Stimulated activated CD8-positive, alpha-beta memory T cell treated with anti-CD3 and anti-CD28 coated beads, Interleukin-4, amount 100 ng/mL, for 24 hours (primary cell): ENCODE measurements around the gene SPNS1.
"Not testable (repeated sequence)": the region's sequence is repeated elsewhere in the genome, so short reads cannot be mapped to it uniquely, and the experiment has no call there.

Source experiments
- DNase-seq: peaks from one replicate; pipeline ENCODE4 v3.0.0-alpha.2; 2020; ENCODE audit warnings: low read depth

The SPNS1 gene

DNA sequence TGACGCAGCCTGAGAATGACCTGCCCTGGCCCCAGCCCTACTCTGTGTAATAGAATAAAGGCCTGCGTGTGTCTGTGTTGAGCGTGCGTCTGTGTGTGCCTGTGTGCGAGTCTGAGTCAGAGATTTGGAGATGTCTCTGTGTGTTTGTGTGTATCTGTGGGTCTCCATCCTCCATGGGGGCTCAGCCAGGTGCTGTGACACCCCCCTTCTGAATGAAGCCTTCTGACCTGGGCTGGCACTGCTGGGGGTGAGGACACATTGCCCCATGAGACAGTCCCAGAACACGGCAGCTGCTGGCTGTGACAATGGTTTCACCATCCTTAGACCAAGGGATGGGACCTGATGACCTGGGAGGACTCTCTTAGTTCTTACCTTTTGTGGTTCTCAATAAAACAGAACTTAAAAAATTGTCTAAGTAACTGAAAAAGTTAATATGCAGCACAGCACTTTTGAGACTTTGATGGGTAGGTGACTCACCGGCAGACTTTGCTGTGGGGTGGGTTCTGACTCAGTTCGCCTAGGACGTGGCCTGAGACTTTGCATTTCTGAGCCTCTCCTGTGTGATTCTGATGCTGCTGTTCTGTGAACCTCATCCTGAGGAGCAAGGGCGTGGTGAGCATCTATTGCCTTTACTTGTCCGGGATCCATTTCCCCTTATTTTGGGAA, 15.9 kb downstream of the SPNS1 start:
- peak; percentile 45 for DNase-seq

DNA sequence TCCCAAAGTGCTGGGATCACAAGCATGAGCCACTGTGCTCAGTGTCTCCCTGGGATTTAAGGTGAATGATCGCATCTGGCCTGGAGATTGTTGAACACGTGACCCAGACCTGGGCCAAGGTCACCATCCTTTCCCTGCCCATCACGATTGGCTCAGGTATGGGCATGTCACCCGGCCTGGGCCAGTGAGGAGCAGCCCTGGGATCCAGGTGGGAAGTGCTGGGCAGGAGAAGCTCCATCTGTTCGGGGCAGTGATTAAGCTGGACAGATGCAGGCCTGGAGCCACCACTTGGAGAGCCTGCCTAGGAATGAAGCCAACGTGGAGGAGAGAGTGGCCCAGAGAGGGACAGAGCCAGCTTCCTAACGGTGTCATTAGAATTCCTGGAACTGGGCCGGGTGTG, 17.1 kb downstream of the SPNS1 start:
- DNase-seq = no peak

DNA sequence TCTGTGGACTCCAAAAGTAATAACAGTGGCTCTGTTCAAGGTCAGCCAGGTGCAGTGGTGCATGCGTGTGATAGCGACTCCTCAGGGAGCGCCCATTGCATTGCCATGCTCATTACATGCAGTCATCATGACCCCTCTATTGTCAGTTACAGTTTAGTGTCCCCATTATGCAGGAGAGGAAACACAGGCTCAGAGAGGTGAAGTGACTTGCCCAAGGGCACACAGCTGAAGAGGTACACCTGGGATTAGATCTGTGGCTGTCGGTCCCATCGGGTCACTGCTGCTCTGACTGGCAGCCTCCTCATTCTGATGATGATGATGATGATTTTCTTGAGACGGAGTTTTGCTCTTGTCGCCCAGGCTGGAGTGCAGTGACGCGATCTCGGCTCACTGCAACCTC, 17.9 kb downstream of the SPNS1 start:
- DNase-seq = no peak

DNA sequence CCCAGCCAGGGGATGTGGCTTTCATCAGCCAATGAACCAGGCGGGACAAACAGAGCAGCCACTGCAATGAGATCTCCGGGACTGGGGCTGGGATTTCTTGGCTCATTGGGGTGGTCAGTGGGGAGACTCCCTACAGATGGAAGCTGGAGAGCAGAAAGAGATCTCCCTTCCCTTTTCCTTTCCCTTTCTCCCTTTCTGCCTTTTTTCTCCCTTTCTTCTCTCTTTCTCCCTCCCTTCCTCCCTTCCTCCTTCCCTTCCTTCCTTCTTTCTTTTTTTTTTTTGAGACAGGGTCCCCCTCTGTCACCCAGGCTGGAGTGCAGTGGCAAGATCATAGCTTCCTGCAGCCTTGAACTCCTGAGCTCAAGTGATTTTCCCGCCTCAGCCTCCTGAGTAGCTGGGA, 24.3 kb downstream of the SPNS1 start:
- DNase-seq = no peak

DNA sequence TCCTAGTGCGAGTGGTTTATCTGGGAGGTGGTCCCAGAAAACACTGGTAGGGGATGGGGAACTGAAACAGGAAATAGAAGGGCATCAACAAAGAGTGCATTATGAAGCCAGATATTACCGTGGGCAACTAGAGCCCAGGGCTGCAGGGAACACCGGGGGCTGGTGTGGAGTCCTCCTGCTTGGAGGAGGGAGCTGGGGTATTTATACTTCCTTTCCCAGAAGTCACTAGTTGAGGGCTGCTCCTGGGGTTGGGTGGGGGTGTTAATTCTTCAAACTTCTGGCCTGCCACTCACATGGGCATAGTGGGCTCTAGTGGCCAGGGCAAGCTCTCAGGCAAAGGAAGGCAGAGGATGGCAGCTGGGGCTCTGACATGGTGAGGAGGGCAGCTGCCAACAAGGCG, 25.0 kb downstream of the SPNS1 start:
- DNase-seq = no peak

DNA sequence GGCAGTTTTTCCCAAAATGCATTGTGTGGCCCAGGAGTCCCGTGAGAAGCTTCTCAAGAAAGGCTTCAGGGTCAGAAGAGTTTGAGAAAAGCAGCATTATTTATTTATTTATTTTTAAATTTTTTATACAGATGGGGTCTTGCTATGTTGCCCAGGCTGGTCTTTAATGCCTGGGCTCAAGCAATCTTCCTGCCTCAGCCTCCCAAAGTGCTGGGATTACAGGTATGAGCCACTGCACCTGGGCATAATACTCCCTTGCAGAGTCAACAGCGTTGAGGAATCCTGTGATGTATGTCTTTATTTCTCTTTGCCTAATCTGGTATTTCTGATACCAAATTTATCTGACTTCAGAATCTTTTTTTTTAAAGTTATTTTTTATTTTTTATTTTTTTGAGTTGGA, 25.4 kb downstream of the SPNS1 start:
- DNase-seq = no peak

DNA sequence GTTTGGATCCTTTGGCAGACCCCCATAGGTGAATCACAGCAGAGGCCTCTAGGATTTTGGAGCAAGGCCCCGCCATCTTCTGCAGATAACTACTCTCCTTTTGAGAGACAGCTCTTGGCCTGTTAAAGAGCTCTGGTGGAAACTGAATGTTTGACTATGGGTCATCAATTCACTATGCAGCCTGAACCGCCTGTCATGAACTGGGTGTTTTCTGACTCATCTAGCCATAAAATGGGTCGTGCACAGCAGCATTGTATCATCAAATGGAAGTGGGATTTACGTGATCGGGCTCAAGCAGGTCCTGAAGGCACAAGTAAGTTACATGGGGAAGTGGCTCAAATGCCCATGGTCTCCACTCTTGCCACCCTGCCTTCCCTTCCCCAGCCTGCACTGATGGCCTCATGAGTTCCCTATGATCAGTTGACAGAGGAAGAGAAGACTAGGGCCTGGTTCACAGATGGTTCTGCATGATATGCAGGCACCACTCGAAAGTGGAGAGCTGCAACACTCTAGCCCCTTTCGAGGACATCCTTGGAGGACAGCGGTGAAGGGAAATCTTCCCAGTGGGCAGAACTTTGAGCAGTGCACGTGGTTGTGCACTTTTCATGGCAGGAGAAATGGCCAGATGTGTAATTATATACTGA, 30.0 kb downstream of the SPNS1 start:
- not testable (repeated sequence) for DNase-seq

DNA sequence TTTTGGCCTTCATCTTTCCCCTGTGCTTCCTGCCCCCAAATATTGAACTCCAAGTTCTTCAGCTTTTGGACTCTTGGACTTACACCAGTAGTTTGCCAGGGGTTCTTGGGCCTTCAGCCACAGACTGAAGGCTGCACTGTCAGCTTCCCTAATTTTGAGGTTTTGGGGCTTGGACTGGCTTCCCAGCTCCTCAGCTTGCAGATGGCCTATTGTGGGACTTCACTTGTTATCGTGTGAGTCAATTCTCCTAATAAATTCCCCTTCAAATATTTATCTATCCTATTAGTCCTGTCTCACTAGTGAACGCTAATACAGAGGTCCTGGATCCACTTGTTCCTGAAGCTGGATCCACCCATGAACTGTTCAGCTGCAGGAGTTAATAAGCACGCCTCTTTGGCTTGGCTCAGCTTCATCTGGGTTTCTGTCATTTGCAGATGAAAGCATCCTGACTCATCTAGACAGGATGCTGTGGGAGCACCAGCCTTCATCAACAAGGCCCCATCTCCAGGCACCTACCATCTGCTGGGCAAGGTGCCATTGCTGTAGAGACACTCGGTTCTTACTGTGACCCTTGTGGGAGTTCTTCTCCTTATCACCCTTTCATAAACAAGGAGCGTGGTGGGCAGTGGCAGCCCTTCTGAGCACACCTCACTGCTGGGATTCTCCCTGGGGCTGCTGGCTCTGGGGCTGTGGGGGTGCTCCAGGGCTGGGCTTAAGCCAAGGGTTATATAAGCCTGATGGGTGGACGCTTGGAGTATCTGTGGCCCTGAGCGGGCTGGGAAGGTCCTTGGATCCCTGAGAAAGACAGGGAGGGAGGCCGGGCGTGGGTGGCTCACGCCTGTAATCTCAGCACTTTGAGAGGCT, 33.4 kb downstream of the SPNS1 start:
- DNase-seq = peak; percentile 48

DNA sequence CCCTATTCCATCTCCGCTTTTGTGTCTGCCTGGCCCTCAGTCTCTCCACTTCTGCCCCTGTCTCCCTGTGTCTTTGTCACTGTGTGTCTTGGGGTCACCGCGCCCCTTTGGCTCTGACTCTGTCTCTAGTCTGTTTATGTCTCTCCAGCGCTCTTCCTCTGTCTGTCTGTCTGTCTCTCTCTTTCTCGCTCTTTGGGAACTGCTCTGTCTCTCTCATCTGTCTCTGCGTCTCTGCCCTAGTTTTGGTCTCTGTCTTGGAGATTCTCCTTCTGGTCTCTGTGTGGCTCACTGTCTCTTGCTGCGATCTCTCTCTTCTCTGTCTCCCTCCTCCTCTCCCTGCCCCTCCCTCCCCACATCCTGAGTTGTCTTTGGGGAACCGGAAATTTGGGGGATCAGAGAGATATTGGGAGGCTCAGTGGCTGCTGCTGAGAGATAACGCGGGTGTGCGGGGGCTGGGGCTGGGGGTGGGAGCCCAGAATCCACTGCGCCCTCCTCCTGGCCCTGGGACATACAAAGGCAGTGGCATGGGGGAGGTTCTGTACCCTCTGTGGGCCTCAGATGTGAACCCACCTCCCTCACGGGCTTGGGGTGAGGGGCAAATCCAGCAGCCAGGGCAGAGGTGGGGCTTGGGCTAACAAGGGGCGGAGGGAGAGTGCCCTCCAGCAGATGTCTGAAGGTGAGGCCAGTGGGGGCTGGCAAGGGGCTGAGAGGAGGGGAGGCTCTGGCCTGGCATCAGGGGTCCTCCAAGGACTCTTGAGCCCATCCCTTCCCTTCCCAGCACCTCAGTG, 34.7 kb downstream of the SPNS1 start:
- peak; percentile 41 for DNase-seq

DNA sequence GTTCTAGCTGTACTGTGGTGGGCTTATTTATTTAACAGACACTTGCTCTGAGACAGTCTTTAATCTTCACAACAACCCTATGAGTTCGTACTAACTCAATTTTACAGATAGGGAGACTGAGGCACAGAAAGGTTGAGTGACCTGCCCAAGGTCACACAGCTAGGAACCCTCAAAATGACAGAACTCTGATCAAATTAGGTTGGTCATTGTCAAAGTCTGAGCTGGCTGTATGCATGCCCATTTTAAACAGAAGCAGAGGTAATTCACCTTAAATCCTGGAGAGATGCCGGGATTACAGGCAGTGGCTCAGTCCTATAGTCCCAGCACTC, 35.2 kb downstream of the SPNS1 start:
- DNase-seq = no peak

DNA sequence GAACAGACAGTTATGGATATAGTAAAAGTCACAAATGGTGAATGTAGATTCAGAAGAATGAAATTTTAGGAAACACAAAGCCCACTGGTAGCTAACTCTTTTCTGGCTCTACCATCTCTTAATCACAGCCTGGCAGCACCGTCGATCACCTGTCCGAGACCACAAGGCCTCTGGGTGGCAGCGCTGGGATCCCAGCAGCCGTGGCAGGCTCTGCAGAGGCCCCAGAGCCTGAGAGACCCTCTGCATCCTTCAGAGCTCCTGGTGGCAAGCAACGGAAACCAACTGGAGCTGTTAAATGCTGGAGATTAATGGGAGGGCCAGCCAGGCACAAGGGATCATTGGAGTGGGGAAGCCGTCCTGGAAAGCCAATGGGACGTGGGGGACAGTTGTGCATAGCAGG, 36.5 kb downstream of the SPNS1 start:
- no peak for DNase-seq

DNA sequence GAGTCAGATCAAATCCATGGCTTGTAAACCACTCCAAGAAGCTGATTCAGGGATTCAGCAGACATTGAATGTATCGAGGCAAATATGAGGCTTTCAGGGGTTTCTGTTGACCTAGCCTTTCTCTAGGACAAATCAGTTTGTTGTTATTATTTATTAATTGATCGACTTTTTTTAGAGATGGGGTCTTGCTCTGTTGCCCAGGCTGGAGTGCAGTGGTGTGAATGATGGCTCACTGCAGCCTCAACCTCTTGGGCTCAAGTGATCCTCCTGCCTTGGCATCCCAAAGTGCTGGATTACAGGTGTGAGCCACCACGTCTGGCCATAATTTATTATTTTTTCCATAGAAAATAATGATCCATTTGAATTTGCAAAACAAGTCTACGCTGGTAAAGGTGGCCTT, 37.3 kb downstream of the SPNS1 start:
- DNase-seq = no peak

DNA sequence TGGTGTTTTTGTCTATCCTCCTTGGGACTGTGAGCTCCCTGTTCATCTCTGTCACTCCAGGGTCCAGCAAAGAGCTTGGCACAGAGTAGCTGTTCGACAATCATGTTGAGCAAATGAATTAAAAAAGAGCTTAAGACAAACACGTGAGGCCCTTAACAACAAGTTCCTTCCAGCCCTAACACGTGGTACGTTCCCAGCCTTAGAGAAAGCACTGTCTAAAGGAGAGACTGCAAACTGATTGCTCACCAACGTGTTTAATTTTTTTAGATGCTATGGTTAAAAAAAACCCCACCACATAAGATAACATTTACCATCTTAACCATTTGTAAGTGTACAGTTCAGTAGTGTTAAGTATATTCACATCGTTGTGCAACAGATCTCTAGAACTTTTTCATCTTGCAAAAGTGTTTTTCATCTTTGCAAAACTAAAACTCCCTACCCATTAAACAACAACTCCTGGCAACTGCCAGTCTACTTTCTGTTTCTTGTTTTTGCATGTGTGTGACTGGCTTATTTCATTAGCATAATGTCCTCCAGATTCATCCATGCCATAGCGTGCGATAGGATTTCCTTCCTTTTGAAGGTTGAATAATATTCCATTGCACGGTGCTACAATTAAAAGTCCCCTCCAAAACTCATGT, 38.5 kb downstream of the SPNS1 start:
- DNase-seq = no peak

DNA sequence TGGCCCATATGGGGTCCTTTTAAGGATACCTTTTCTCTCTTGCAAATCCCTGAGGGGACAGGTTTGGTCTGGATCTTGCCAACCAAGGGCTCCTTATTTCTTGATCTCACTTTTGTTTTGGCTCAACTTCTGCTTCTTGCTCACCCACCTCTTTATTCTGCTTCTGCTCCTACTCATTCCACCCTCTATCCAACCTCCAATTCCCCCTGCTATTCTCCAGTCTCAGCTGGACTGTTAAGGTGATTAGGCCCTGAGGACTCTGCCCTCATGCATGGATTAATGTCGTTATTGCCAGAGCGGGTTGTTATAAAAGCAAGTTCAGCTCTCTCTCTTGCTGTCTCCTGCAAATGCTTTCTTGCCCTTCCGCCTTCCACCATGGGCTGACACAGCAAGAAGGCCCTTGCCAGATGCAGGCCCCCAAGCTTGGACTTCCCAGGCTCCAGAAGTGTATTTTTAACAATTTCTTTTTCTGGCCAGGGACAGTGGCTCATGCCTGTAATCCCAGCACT, 40.0 kb downstream of the SPNS1 start:
- no peak for DNase-seq

DNA sequence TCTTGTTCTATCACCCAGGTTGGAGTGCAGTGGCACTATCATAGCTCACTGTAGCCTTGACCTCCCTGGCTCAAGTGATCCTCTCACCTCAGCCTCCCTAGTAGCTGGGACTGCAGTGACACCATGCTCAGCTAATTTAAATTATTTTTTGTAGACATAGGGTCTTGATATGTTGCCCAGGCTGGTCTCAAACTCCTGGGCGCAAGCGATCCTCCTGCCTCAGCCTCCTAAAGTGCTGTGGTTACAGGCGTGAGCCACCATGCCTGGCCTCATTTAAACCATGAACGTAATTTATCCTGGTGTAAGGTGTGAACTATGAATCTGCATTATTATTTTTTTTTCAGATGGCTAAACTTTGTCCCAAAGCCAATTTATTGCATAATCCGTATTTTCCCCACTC, 47.6 kb downstream of the SPNS1 start:
- DNase-seq = no peak

DNA sequence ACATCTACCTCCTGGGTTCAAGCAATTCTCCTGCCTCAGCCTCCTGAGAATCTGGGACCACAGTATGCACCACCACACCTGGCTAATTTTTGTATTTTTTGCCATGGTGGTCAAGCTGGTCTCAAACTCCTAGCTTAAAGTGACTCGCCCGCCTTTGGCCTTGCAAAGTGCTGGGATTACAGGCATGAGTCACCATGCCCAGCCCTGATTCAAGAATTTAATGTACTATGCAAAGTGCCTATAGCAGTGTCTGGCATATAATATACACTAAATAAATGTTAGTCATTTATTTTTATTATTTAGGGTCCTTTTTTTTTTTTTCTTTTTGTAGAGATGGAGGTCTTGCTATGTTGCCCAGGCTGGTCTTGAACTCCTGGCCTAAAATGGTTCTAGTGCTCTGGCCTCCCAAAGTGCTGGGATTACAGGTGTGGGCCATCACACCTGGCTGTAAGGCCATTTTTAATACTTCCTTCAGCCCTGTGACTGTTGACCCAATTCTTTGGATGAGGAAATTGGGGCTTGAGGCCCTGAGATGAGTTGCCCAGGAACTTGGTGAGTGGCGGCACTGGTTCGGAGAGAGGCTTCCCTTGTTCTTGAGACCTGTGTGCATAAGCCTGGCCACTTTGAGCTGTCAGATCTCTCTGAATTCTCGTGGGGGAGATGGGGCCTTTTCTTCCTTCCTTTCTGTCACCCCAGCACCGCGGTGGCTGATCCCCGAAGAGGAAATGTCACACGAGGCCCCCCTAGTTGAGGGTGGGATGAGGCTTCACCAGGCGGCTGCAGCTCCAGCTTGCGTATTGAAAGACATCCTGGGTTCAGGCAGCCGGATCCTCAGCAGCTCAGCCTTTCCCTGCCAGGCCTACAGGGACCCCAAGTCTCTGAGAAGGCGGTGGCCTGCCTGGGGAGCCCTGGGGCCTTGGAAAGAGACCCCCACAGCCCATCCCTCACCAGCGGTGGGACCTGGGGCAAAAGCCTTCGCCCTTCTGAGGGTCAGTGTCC, 49.0 kb downstream of the SPNS1 start:
- DNase-seq = no peak

DNA sequence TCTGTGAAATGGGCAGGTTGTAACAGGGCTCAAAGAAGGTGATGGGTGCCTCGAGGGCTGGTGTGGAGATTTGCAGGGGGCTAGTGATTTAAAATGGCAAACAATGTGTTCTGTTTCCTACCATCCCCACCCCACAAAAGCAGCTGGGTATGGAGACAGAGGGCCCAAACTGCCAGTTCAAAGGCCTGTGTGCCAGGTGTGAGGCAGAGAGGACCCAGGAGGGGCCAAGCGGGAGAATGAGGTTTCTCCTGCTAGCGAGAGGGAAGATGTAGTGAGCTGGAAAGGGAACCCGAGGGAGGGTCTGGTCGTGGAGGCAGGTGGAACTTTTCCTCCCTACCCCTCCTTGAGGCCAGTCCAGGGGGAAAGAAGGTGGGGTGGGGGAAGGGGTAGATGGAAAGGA, 49.7 kb downstream of the SPNS1 start:
- DNase-seq = no peak

DNA sequence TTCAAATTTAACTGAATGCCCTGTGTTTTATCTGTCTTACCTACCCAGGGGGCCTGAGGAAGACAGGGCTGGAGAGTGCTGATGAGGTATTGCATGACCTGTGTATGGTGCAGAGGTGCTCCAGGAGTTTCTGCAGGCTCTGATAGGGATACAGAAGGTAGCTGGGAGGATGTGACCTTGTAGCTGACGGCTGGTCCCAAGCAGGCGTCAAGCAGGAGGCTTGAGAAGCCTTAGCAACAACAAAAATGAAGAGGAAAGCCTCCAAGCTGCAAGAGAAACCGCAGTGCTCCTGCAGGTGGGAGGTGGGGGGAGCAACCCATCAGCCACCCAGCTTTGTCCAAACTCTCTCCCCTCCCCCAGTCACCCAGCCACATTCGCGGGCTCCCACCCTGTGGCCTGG, 50.6 kb downstream of the SPNS1 start:
- peak; percentile 47 for DNase-seq

DNA sequence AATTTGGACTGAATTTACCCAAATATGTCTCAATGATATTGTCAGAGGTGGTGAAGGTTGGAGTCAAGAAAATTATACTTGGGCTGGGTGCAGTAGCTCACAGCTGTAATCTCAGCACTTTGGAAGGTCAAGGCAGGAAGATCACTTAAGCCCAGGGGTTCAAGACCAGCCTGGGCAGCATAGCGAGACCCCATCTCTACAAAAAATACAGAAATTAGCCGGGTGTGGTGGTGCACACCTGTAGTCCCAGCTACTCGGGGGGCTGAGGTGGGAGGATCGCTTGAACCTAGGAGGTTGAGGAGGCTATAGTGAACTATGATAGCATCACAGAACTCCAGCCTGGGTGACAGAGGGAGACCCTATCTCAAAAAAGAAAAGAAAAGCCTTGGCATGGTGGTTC, 51.2 kb downstream of the SPNS1 start:
- DNase-seq = no peak

DNA sequence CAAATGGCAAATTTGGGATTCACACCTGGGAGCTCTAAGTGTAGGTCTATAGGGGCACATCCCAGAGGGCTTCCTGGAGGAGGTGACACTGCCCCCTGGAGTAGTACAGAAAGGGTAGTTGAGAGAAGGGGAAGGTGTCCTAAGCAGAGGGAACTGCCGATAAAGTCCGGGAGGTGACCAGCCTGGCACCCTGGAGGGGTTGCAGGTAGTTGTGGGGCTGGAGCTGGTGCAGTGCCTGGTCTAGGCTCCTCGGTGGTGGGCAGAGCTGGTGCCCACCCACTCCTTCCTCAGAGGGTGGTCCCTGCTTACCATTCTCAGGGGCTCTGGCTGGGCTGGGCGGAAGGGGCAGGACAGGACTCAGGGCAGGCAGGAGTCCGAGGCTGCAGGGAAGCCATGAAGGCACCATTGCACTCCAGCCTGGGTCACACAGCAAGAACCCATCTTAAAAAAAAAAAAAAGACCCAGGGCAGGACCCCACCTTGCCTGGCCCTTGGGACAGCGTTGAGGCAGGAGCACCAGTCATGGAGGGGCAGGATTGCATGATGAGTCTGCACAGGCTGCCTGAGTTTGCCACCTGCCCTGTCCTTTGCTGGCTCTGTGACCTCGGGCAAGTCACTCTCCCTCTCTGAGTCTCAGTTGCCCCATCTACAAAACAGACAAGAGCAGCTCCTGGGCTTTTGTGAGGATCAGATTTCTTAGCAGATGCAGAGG, 54.0 kb downstream of the SPNS1 start:
- no peak for DNase-seq
